Measurements from ENCODE around the gene CYP27B1.
A peak's percentile ranks its signal among the peaks of the same experiment; 100 is the strongest.

GRCh38 chr12:57765003-57765697 lies 1.7 kb downstream of the CYP27B1 start:
- TF ChIP-seq CTCF (IDR thresholded peaks at IDR 0.05; ENCODE audit: low read depth, low read length) (peak; percentile 35), POLR2A (IDR thresholded peaks at IDR 0.05; ENCODE audit: extremely low read depth, insufficient read length) (no peak), MAX (IDR thresholded peaks at IDR 0.05; ENCODE audit: low read depth, low read length) (no peak), MYC (IDR thresholded peaks at IDR 0.05; ENCODE audit: low read depth, low read length) (no peak)
